Esophagus squamous epithelium (tissue), 4 donors: ENCODE data around the gene CFAP99.

Source experiments
- POLR2A ChIP-seq, 4 donors: fragments of 450-650 bp; IDR thresholded peaks; one replicate each; pipeline ENCODE4 v1.6.1; 2017; ENCODE audit warnings: antibody characterized with exemption in 4 of 4, mild to moderate bottlenecking in 4 of 4, moderate library complexity in 3 of 4
- TF ChIP-seq, protein P1 (sequence below), 6 experiments: fragments of 450-650 bp in 4 of 6; fragments of 200-600 bp in 2 of 6; sonication (generic) in 2 of 6; IDR thresholded peaks; one replicate each; pipeline ENCODE4 v1.5.1; 2016 to 2019; ENCODE audit warnings: antibody characterized with exemption in 6 of 6, mild to moderate bottlenecking in 4 of 6, moderate library complexity in 4 of 6

DNA sequence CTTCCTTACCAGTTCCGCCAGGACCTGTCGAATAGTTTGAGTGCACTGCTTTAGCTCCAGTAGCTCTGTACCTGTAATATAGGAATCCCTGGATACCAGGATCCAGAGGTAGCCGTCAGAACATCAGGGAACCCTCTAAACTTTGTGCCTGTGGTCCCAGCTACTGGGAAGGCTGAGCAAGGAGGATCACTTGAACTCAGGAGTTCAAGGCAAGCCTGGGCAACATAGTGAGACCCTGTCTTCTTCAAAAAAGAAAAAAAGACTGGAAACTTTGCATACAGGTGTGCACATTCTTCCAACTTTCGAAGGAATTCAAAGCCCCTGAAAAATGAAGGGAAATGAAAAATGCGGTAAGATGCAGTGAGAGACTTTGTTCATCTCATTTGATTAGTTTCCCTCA lies 85.1 kb downstream of the CFAP99 start:
- TF ChIP-seq, protein P1, sequence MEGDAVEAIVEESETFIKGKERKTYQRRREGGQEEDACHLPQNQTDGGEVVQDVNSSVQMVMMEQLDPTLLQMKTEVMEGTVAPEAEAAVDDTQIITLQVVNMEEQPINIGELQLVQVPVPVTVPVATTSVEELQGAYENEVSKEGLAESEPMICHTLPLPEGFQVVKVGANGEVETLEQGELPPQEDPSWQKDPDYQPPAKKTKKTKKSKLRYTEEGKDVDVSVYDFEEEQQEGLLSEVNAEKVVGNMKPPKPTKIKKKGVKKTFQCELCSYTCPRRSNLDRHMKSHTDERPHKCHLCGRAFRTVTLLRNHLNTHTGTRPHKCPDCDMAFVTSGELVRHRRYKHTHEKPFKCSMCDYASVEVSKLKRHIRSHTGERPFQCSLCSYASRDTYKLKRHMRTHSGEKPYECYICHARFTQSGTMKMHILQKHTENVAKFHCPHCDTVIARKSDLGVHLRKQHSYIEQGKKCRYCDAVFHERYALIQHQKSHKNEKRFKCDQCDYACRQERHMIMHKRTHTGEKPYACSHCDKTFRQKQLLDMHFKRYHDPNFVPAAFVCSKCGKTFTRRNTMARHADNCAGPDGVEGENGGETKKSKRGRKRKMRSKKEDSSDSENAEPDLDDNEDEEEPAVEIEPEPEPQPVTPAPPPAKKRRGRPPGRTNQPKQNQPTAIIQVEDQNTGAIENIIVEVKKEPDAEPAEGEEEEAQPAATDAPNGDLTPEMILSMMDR (IDR thresholded peaks at IDR 0.05), result no peak
- TF ChIP-seq POLR2A (IDR thresholded peaks at IDR 0.05), result no peak
